Erythroblast (primary cell): ENCODE results near the gene HERC2.
"Not testable (repeated sequence)": the region's sequence is repeated elsewhere in the genome, so short reads cannot be mapped to it uniquely, and the experiment has no call there.

Source experiments
- GATA1 ChIP-seq: IDR thresholded peaks from 2 replicates; pipeline ENCODE4 v1.6.1; 2011; ENCODE audit warnings: low read depth, mild to moderate bottlenecking, control low read depth, low read length, moderate library complexity
- POLR2A ChIP-seq: IDR thresholded peaks from 2 replicates; pipeline ENCODE4 v1.6.1; 2011; ENCODE audit warnings: mild to moderate bottlenecking, low read length

- TF ChIP-seq GATA1, POLR2A: not testable (repeated sequence)
Measured at GRCh38 chr15:28214006-28214790, 107.8 kb downstream of the HERC2 start.
